Hindlimb muscle (tissue), 1 donor: ENCODE results near the gene PTCSC3. TPM values are rescaled to one million over a fixed set of nuclear protein-coding genes. Genes with fewer than 3 reads are reported as not detected.
"Not testable (repeated sequence)": the region's sequence is repeated elsewhere in the genome, so short reads cannot be mapped to it uniquely, and the experiment has no call there.

Source experiments
- DNase-seq: peaks from one replicate; pipeline ENCODE4 v3.0.0-alpha.2; 2013
- polyA plus RNA-seq: library from polyadenylated mRNA; unstranded; fragments of 120-200 nt; gene quantifications from one replicate; pipeline ENCODE4 v1.2.1, GENCODE V29; 2013; ENCODE audit not compliant: insufficient read length

Gene PTCSC3
- polyA plus RNA-seq, 1 donor = not detected

DNA sequence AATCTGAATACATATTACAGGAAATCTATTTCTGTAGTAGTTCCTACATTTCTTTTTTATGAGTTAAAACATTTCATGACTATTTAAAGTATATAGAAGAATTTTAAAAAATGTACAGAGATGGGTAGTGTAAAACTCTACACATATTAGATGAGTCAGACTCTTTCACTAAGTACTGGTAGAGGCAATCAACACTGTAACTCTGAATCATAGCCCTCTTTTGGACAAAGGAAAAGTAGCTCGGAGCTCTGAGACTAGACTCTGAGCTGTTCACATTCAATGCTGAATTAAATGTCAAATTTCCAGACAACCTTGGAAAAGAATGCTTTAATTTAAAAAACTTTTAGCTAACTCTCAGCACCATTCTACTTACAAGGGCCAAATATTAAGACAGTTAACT, 3.4 kb downstream of the PTCSC3 start:
- no peak for DNase-seq

DNA sequence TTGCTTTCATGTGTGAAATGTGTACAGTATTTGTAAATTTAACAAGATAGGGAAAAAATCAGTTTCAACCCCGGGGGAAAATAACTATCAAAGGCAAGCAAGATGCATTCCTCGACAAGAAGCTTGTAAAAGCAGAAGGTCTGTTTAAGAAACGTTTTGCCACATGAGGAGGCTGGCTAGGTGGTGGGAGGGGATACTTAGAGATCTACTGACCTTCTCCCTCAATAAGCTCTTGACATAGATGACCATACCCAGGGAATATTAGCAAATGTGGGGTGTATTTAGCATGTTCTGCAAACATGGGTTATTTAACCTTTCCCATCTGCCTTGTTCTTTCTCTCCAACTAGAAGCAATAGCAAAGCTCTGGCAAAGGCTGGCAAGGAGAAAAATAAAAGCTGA, 4.9 kb downstream of the PTCSC3 start:
- no peak for DNase-seq

DNA sequence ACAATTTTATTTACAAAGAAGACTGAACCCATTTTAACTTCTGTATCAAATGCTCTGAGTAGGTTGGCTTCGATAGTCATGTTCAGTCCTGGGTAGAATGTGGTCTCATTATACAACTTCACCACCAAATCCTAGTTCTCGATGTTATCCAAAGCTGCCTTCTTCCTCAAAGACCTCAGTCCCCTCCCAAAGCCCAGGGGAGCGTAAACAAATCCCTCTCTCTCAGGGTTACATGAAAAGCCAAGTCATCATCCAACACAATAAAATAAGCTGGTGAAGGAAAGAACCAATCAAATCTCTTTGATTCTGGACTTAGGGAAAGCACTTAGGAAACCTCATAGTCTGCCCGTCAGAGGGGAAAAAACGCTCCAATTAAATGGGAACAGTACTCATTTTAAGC, 9.1 kb downstream of the PTCSC3 start:
- no peak for DNase-seq

GRCh38 chr14:36163451-36163850, 13.1 kb downstream of the PTCSC3 start:
- no peak for DNase-seq

DNA sequence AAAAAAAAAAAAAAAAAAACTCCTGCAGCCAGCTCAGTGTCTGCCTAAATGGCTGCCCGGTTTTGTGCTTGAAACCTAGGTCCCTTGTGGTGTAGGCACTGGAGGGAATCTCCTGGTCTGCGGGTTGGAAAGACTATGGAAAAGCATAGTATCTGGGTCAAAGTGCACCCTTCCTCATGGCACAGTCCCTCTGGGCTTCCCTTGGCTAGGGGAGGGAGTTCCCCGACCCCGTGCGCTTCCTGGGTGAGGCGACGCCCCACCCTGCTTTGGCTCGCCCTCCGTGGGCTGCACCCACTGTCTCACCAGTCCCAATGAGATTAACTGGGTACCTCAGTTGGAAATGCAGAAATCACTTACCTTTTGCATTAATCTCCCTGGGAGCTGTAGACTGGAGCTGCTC, 14.3 kb downstream of the PTCSC3 start:
- no peak for DNase-seq

DNA sequence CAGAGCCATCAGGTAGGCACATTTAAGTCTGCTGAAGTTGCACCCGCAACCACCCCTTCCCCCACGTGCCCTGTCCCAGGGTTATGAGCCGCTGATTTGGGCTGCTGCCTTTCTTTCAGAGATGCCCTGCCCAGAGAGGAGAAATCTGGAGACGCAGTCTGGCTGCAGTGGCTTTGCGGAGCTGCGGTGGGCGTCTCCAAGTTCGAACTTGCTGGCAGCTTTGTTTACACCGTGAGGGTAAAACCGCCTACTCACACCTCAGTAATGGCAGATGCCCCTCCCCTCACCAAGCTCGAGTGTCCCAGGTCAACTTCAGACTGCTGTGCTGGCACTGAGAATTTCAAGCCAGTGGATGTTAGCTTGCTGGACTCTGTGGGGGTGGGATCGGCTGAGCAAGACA, 14.7 kb downstream of the PTCSC3 start:
- no peak for DNase-seq

DNA sequence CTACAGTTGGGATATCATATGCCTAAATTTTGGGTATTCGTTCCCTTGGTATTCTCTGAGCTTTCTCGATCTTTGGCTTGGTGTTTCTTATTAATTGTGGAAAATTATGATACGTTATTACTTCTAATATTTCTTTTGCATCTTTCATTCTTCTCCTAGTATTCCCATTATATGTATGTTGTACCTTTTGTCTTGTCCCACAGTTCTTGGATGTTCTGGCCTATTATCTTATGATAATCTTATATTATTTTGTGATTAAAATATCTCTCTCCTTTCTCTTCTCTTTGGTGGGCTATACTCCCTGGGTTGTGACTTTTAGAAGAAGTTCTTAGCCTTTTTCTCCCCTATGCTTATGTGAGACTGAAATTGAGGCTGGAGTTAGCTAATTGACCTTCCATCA, 25.2 kb downstream of the PTCSC3 start:
- DNase-seq = no peak

- no peak for DNase-seq
Measured at GRCh38 chr14:36134038-36134437, 42.5 kb downstream of the PTCSC3 start.

- no peak for DNase-seq
Measured at GRCh38 chr14:36132826-36133225, 43.7 kb downstream of the PTCSC3 start.

- DNase-seq = no peak
Measured at GRCh38 chr14:36130186-36130585, 46.3 kb downstream of the PTCSC3 start.

DNA sequence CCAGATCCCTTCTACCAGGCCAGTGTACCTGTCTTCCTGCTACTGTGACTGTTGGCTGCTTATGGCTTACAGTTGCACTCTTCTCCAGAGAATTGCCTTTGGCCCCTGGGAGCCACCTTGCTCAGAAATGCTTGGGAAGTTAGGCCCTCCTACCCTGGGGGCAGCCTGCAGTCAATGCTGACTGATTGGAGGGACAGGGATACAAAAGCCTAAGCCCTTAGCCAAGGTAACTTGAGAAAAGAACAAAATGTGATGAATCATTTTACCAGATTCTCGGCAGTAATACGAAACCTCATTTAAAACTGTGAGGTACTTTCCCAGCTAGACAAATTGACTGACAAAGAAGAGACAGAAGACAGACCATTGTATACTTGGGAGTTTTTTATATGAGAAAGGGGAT, 47.3 kb downstream of the PTCSC3 start:
- DNase-seq = no peak

DNA sequence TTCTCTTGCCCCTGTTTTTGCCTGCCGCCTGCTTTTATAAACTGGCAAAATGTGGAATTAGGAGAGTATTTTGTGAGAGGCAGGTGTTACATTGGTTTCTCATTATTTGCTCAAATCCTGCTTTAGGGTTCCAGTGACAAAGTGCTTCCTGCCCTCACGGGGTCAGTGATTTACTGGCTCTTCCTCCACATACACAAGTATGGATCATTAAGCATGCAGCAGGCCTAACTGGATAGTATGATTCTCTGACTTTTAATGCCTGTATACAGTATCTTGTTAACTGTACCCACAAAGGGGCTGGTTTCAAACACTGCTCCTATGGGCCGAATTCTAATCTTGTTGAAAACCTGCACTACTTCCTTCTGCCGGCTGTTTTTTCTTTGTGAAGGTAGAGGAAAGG, 63.2 kb downstream of the PTCSC3 start:
- no peak for DNase-seq

GRCh38 chr14:36111822-36112583, 64.5 kb downstream of the PTCSC3 start:
- DNase-seq = no peak

DNA sequence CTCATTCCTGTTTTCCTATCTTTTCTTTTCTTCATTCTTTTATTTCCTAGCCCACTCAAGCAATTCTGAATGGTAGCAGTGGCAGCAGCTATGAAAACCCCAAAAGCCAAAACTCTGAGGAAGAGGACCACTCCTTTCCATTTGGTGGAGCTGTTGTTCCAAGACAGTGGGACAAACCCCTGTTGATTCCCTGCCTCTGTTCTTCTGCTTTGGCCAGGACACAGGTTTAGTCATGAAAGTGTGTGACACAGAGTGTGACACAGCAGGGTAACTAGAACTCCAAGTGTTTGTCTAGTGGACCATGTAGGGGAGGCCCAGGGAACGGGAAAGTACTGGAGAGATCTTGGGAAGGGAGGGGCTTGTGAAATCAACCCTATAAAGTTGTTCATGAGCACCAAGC, 71.1 kb downstream of the PTCSC3 start:
- DNase-seq = no peak

- not testable (repeated sequence) for DNase-seq
Measured at GRCh38 chr14:36104258-36104657, 72.3 kb downstream of the PTCSC3 start.

- DNase-seq = no peak
Measured at GRCh38 chr14:36099619-36100018, 76.9 kb downstream of the PTCSC3 start.

DNA sequence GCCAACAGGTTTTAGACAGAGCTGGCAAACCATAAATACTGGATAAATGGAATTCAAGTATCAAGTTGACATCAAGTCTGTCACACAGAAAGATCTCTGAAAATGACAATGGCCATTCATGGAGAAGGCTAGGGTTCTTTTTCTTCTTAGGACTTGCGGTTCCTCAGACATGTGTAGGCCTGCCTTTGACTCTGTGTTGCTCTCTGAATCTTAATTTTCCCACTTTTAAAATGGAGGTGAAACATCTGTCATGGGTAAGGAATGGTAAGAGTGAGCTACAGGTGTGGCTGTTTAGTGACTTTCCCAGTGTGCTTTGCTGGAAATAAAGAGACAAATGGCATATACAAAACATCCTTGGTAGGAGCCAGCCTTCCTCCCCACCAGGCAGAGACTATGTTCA, 79.2 kb downstream of the PTCSC3 start:
- DNase-seq = no peak

- DNase-seq = no peak
Measured at GRCh38 chr14:36096090-36096489, 80.4 kb downstream of the PTCSC3 start.

DNA sequence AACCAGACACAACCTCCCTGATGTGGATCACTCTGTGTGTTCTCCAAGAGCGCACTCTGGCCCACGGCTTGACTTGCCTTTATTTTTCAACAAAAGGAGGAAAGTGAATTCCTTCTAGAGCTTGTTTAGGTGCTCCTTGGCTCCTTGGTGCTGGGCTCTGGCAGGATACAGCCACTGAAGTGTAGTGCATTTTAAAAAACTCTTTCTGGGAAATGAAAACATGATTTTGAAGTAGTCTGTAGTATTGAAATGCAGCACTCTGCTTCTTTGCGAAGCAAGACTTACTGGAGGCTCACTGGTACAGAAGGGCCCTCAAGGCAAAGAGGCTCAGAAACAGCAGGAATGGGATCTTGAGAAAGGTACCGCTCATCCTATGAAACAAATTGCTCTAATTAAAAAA, 81.6 kb downstream of the PTCSC3 start:
- DNase-seq = no peak

GRCh38 chr14:36091096-36091495, 85.4 kb downstream of the PTCSC3 start:
- no peak for DNase-seq

DNA sequence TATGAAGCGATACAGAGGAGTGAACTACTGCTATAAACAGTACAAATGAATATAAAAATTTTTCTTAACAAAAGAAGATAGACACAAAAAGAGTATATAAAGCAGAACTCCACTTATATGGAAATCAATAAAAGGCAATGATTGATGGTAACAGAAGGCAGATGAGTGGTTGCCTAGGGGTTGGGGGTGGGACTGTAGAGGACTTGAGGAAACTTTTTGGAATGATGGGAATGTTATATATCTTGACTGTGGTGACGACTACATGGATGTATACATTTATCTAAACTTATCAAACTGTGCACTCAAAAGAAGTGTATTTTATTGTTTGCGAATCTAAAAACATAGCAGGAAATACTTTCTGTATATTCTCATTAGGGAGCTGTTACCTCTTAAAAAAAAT, 89.1 kb downstream of the PTCSC3 start:
- no peak for DNase-seq

GRCh38 chr14:36086629-36087395, 89.7 kb downstream of the PTCSC3 start:
- no peak for DNase-seq

DNA sequence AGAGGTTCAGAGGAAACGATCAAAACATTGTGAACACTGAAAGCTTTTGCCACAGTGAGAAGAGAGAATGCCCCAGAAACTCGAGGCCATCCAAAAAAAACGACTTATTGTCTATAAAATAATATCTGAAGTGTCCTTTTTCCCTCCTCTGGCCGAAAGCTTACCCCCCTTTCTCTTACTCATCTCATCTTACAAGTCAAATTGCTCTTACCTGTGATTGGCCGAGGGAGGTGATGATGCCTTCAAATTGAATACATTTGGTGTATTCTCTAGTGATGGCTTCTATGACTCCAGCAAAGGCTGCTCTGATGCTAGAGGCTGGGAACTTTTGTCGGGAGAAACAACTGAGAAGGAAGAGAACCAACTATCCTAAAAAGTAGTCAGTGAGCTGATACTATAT, 90.7 kb downstream of the PTCSC3 start:
- DNase-seq = no peak
